Breast epithelium (tissue), 3 donors: ENCODE data around the gene ZKSCAN8.

ENCODE experiments used
- POLR2A ChIP-seq: fragments of 450-650 bp; IDR thresholded peaks from one replicate; pipeline ENCODE4 v1.6.1; 2016; ENCODE audit warnings: antibody characterized with exemption, mild to moderate bottlenecking, moderate library complexity
- TF ChIP-seq, protein P1 (sequence below), 3 donors: fragments of 450-650 bp; IDR thresholded peaks; one replicate each; pipeline ENCODE4 v1.5.1; 2016 to 2017; ENCODE audit warnings: antibody characterized with exemption in 3 of 3, mild to moderate bottlenecking in 3 of 3, moderate library complexity in 3 of 3

GRCh38 chr6:28154357-28154756 lies 12.7 kb downstream of the ZKSCAN8 start:
- TF ChIP-seq, protein P1, sequence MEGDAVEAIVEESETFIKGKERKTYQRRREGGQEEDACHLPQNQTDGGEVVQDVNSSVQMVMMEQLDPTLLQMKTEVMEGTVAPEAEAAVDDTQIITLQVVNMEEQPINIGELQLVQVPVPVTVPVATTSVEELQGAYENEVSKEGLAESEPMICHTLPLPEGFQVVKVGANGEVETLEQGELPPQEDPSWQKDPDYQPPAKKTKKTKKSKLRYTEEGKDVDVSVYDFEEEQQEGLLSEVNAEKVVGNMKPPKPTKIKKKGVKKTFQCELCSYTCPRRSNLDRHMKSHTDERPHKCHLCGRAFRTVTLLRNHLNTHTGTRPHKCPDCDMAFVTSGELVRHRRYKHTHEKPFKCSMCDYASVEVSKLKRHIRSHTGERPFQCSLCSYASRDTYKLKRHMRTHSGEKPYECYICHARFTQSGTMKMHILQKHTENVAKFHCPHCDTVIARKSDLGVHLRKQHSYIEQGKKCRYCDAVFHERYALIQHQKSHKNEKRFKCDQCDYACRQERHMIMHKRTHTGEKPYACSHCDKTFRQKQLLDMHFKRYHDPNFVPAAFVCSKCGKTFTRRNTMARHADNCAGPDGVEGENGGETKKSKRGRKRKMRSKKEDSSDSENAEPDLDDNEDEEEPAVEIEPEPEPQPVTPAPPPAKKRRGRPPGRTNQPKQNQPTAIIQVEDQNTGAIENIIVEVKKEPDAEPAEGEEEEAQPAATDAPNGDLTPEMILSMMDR (IDR thresholded peaks at IDR 0.05): no peak
- TF ChIP-seq POLR2A: no peak
